Measurements from ENCODE around the gene RSRC1.
"Not testable (repeated sequence)": the region's sequence is repeated elsewhere in the genome, so short reads cannot be mapped to it uniquely, and the experiment has no call there.

GRCh38 chr3:158495398-158495902 lies 385.6 kb downstream of the RSRC1 start:
- TF ChIP-seq CTCF (IDR thresholded peaks at IDR 0.05); POLR2AphosphoS5 (IDR thresholded peaks at IDR 0.05; ENCODE audit: low read depth, low read length): not testable (repeated sequence)
